ENCODE measurements around the gene SORCS3.

The SORCS3 gene

DNA sequence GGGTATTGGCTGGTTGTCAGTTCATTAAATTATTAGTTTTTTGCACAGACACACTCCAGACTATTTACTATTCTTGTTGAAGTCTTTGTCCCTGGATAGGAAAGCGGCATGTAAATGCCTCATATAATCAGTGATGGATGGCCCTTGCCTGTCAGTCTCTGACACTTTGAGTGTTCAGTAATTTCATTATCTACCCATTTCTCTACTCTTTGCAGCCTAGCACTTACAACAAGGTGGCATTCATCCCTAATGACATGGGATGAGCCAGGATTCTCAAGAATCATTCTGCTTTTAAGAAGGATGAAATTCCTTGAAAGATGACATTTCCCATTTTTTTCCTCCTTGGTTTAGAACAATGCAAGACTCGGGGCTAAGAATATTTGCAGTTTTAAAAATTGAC is 155.7 kb downstream of the SORCS3 start:
- H3K27ac ChIP-seq: no peak overlapping the region
- no peak for TF ChIP-seq ZFX (IDR thresholded peaks at IDR 0.05)
- no peak for TF ChIP-seq CTCF (conservative IDR thresholded peaks at IDR 0.05)

GRCh38 chr10:104802941-104803340 is 161.9 kb downstream of the SORCS3 start:
- TF ChIP-seq ZFX (IDR thresholded peaks at IDR 0.05): no peak
- no peak for TF ChIP-seq CTCF (conservative IDR thresholded peaks at IDR 0.05)
- no peak overlapping the region for H3K27ac ChIP-seq

DNA sequence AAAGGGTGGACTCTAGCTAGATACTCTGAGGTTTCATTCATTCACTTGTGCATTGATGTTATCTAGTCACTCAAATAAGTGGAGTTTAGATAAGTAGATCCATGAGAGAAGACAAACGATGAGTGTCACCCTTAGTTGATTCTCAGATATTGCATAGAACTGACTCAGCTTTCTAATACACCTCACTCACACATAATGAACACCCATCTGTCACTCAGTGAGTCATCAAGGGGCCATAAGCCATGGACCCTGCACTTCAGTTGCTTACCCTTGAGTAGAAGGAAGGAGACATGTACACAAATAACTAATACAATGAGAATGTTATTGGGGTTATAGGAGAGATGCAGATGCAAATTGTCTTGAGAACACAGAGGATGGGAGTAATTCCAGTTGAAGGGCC is 163.8 kb downstream of the SORCS3 start:
- H3K27ac ChIP-seq: no peak overlapping the region
- TF ChIP-seq CTCF (conservative IDR thresholded peaks at IDR 0.05) (no peak), ZFX (IDR thresholded peaks at IDR 0.05) (no peak)

- TF ChIP-seq ZFX (IDR thresholded peaks at IDR 0.05): no peak
- no peak for TF ChIP-seq CTCF (conservative IDR thresholded peaks at IDR 0.05)
- H3K27ac ChIP-seq: no peak overlapping the region
Observed at GRCh38 chr10:104806801-104807200, 165.7 kb downstream of the SORCS3 start.

DNA sequence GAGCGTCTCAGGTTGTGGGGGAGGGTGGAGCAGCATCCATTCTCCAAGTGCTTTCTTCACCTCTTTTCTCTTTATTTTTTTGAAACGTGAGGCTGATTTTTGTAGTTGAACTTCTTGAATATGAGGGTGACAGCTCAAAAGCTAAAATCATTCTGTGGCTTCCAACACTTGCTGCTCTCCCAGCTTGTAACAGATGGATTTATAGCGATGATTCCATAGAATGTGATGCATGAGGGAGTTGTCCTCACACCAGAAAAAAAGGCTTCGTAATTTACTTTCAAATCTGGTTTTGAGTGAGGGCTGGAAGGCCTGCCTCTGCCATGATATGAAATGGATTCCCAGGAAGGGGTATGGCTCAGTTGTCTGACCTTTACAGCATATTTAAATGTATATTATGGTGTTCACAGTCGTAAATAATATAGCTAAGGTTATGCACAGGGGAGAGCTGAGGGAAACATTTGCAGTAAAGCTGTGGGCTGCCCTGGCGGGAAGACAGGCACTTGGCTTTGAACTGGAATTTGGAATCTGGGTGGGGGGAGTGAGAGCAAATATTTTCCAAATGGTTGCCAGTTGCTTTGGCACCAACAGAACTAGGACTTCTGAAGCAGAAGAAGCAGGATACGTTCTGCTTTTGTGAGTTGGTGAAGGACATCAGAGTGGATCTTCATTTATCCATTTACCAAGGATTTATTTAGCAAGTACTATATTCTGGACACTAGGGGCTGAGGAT is 166.7 kb downstream of the SORCS3 start:
- TF ChIP-seq CTCF (conservative IDR thresholded peaks at IDR 0.05): no peak
- no peak for TF ChIP-seq ZFX (IDR thresholded peaks at IDR 0.05)
- no peak overlapping the region for H3K27ac ChIP-seq

- no peak overlapping the region for H3K27ac ChIP-seq
- TF ChIP-seq CTCF (conservative IDR thresholded peaks at IDR 0.05) (no peak), ZFX (IDR thresholded peaks at IDR 0.05) (no peak)
Observed at GRCh38 chr10:104809288-104810090, 168.4 kb downstream of the SORCS3 start.

DNA sequence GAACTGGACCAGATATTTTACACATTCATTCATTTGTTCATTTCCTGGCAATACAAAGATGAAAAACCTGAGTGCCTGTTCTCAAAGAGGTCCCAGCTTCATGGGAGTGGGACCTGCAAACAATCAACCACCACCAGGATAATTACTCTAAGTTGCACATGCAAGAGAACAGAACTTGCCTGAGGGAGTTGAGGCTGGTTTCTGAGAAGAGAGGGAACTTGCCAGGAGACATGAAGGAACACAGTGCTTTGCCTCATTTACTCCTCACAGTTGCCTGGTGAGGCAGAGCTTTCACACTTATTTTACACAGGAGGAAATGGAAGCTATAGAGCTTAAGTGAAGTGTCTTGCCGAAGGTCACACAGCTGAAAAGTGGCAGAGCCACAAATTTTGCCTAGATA is 170.1 kb downstream of the SORCS3 start:
- TF ChIP-seq CTCF (conservative IDR thresholded peaks at IDR 0.05) (no peak), ZFX (IDR thresholded peaks at IDR 0.05) (no peak)
- H3K27ac ChIP-seq: no peak overlapping the region

Measured in C4-2B (cell line).